Neural cell (in vitro differentiated cells): ENCODE results near the gene DOP1A. TPM values are rescaled to one million over a fixed set of nuclear protein-coding genes. Genes with fewer than 3 reads are reported as not detected.
"Not testable (repeated sequence)": the region's sequence is repeated elsewhere in the genome, so short reads cannot be mapped to it uniquely, and the experiment has no call there.

Source experiments
- H2AFZ ChIP-seq: fragments of 200-600, 300-800 bp; sonication (generic), shearing (Covaris generic); 2 replicates; pipeline ENCODE4 v1.6.0; 2014; ENCODE audit warnings: low read depth, mild to moderate bottlenecking, antibody characterized with exemption, low read length, moderate library complexity
- H3F3A ChIP-seq: fragments of 200-600 bp; shearing (Covaris generic); 2 replicates; pipeline ENCODE4 v1.6.1; 2016; ENCODE audit warnings: mild to moderate bottlenecking, moderate library complexity, mixed read lengths, antibody characterized with exemption, low read length; ENCODE audit not compliant: insufficient read depth, poor library complexity, severe bottlenecking
- H3K27ac ChIP-seq: fragments of 200-600, 300-800 bp; sonication (generic), shearing (Covaris generic); 2 replicates; pipeline ENCODE4 v1.5.1; 2014; ENCODE audit warnings: mild to moderate bottlenecking, low read length, moderate library complexity
- H3K27me3 ChIP-seq: fragments of 300-800, 200-600 bp; sonication (generic), shearing (Covaris generic); 2 replicates; pipeline ENCODE4 v1.6.0; 2014; ENCODE audit warnings: mild to moderate bottlenecking, low read depth, low read length, moderate library complexity; ENCODE audit not compliant: insufficient read depth
- H3K36me3 ChIP-seq: fragments of 300-800, 200-600 bp; sonication (generic), shearing (Covaris generic); 2 replicates; pipeline ENCODE4 v1.5.1; 2014; ENCODE audit warnings: mild to moderate bottlenecking, antibody characterized with exemption, low read length, moderate library complexity; ENCODE audit not compliant: insufficient read depth
- H3K4me2 ChIP-seq: fragments of 300-800, 200-600 bp; sonication (generic), shearing (Covaris generic); 2 replicates; pipeline ENCODE4 v1.6.0; 2014; ENCODE audit warnings: mild to moderate bottlenecking, low read length
- H3K4me3 ChIP-seq: fragments of 300-800, 200-600 bp; sonication (generic), shearing (Covaris generic); 2 replicates; pipeline ENCODE4 v1.5.1; 2014; ENCODE audit warnings: mild to moderate bottlenecking, low read length, moderate library complexity
- H3K79me2 ChIP-seq: fragments of 200-600 bp; shearing (Covaris generic); replicated peaks from 2 replicates; pipeline ENCODE4 v1.6.0; 2014; ENCODE audit warnings: mild to moderate bottlenecking, low read length, moderate library complexity; ENCODE audit not compliant: insufficient read depth
- H3K9ac ChIP-seq: fragments of 300-800, 200-600 bp; sonication (generic), shearing (Covaris generic); 2 replicates; pipeline ENCODE4 v1.6.1; 2016; ENCODE audit warnings: mild to moderate bottlenecking, low read length, mixed read lengths
- H3K9me2 ChIP-seq: fragments of 200-600 bp; shearing (Covaris generic); 2 replicates; pipeline ENCODE4 v1.6.1; 2016; ENCODE audit warnings: mild to moderate bottlenecking, low read length, mixed read lengths; ENCODE audit not compliant: insufficient read depth
- H3K9me3 ChIP-seq: fragments of 200-600, 300-800 bp; sonication (generic), shearing (Covaris generic); 2 replicates; pipeline ENCODE4 v1.6.1; 2016; ENCODE audit warnings: mild to moderate bottlenecking, mixed run types, low read length, moderate library complexity, mixed read lengths
- H4K20me1 ChIP-seq: fragments of 200-600 bp; shearing (Covaris generic); 2 replicates; pipeline ENCODE4 v1.6.1; 2016; ENCODE audit warnings: mild to moderate bottlenecking, mixed run types; ENCODE audit not compliant: insufficient read depth
- CTCF ChIP-seq: fragments of 450-650 bp; IDR thresholded peaks from 2 replicates; pipeline ENCODE4 v1.5.1; 2014; ENCODE audit warnings: antibody characterized with exemption, mild to moderate bottlenecking, moderate library complexity; ENCODE audit not compliant: poor library complexity, severe bottlenecking
- EP300 ChIP-seq: fragments of 450-650 bp; conservative IDR thresholded peaks from 2 replicates; pipeline ENCODE4 v1.6.1; 2014; ENCODE audit warnings: antibody characterized with exemption, mild to moderate bottlenecking, moderate library complexity; ENCODE audit not compliant: poor library complexity, severe bottlenecking
- EZH2 ChIP-seq: fragments of 200-600, 300-800 bp; shearing (Covaris generic), sonication (generic); IDR thresholded peaks from 2 replicates; pipeline ENCODE4 v1.6.1; 2014; ENCODE audit warnings: antibody characterized with exemption, low read length, borderline replicate concordance, mild to moderate bottlenecking; ENCODE audit not compliant: insufficient read depth, poor library complexity, severe bottlenecking
- MXI1 ChIP-seq: fragments of 450-650 bp; conservative IDR thresholded peaks from 2 replicates; pipeline ENCODE4 v1.6.1; 2014; ENCODE audit warnings: antibody characterized with exemption, mild to moderate bottlenecking; ENCODE audit not compliant: poor library complexity, severe bottlenecking
- POLR2AphosphoS5 ChIP-seq: IDR thresholded peaks from 2 replicates; pipeline ENCODE4 v1.6.1; 2012
- RAD21 ChIP-seq: fragments of 450-650 bp; conservative IDR thresholded peaks from 2 replicates; pipeline ENCODE4 v1.6.1; 2014; ENCODE audit warnings: antibody characterized with exemption, mild to moderate bottlenecking, moderate library complexity
- REST ChIP-seq: IDR thresholded peaks from 2 replicates; pipeline ENCODE4 v1.6.1; 2012; ENCODE audit warnings: borderline replicate concordance
- SMC3 ChIP-seq: fragments of 450-650 bp; conservative IDR thresholded peaks from 2 replicates; pipeline ENCODE4 v1.6.1; 2014; ENCODE audit warnings: antibody characterized with exemption, mild to moderate bottlenecking, moderate library complexity; ENCODE audit not compliant: poor library complexity
- TAF1 ChIP-seq: IDR thresholded peaks from 2 replicates; pipeline ENCODE4 v1.6.1; 2012; ENCODE audit warnings: low read depth
- polyA plus RNA-seq: library from polyadenylated mRNA; depleted of rRNA; stranded (reverse); fragments of >200 nt; gene quantifications from 2 replicates; pipeline ENCODE4 v1.2.3, GENCODE V29; 2014

DOP1A gene
- polyA plus RNA-seq, 1 donor from 2014 or later = 97.6 TPM

GRCh38 chr6:83190626-83191025 is 123.2 kb downstream of the DOP1A start:
- Histone ChIP-seq H4K20me1 (no peaks in the 10 kb centered on the region), H3K79me2 (peaks cover 12% of the 10 kb centered on the region), H3K27ac (no peak overlapping the region), H3K4me2 (no peak overlapping the region), H3K9ac (no peak overlapping the region), H3F3A (no peaks in the 10 kb centered on the region), H3K36me3 (no peaks in the 10 kb centered on the region), H3K9me3 (no peaks in the 10 kb centered on the region), H3K9me2 (no peaks in the 10 kb centered on the region), H3K27me3 (peaks cover 4% of the 10 kb centered on the region), H2AFZ (no peak overlapping the region), H3K4me3 (no peak overlapping the region)
- TF ChIP-seq MXI1 (no peak), SMC3 (no peak), CTCF (no peak), EP300 (no peak), RAD21 (no peak), EZH2 (no peak), POLR2AphosphoS5 (no peak)

- H3K79me2 ChIP-seq = peaks cover 12% of the 10 kb centered on the region
- H3K27ac ChIP-seq, H4K20me1 ChIP-seq, H2AFZ ChIP-seq, H3K9me3 ChIP-seq, H3K36me3 ChIP-seq, H3K27me3 ChIP-seq, H3F3A ChIP-seq, H3K9me2 ChIP-seq, H3K9ac ChIP-seq: not testable (repeated sequence)
- H3K4me2 ChIP-seq = peak overlapping the region; percentile 56
- H3K4me3 ChIP-seq = peak overlapping the region; percentile 92
Measured at GRCh38 chr6:83191974-83192373, 124.5 kb downstream of the DOP1A start.

- Histone ChIP-seq H3K9ac (peak overlapping the region; percentile 73), H3K9me3 (no peaks in the 10 kb centered on the region), H3K27me3 (peaks cover 4% of the 10 kb centered on the region), H3K79me2 (peaks cover 12% of the 10 kb centered on the region), H3K27ac (peak overlapping the region; percentile 54), H4K20me1 (no peaks in the 10 kb centered on the region), H3F3A (no peaks in the 10 kb centered on the region), H3K4me3 (peak overlapping the region; percentile 92), H2AFZ (peak overlapping the region; percentile 58), H3K36me3 (peaks cover 6% of the 10 kb centered on the region), H3K4me2 (peak overlapping the region; percentile 56), H3K9me2 (no peaks in the 10 kb centered on the region)
- TF ChIP-seq POLR2AphosphoS5 = no peak
- no peak for TF ChIP-seq EZH2
- TF ChIP-seq MXI1 = no peak
- TF ChIP-seq RAD21 = no peak
- TF ChIP-seq REST = no peak
- no peak for TF ChIP-seq EP300
- no peak for TF ChIP-seq SMC3
- no peak for TF ChIP-seq CTCF
- TF ChIP-seq TAF1 = no peak
Measured at GRCh38 chr6:83192456-83192855, 125.0 kb downstream of the DOP1A start.
